ENCODE measurements around the gene UBA52. TPM values are rescaled to one million over a fixed set of nuclear protein-coding genes. Genes with fewer than 3 reads are reported as not detected.

UBA52 gene
- total RNA-seq, 4 donors from 2014 or later = 445 to 799 (median 753) TPM

- Histone ChIP-seq H3K4me3 (peak overlapping the region; percentile 18 to 69 (median 36)), H3K36me3 (no peaks in the 10 kb centered on the region), H3K27ac (no peak overlapping the region), H3K27me3 (peaks cover 30 to 100% (median 46%) of the 10 kb centered on the region in 4 donors), H3K9me3 (no peaks in the 10 kb centered on the region), H3K4me1 (peaks cover 32 to 45% (median 33%) of the 10 kb centered on the region in 3 donors)
- no peak for TF ChIP-seq CTCF (IDR thresholded peaks at IDR 0.05)
- no peak for TF ChIP-seq POLR2A (IDR thresholded peaks at IDR 0.05)
- intact Hi-C loops (cut with DNase I) = no loop called here
- no peak for DNase-seq
- WGBS, 2 donors = 3% methylated on average over 16 to 21 of the region's 30 CpGs
These were observed 40.6 kb downstream of the UBA52 start for GRCh38 chr19:18612051-18612771.

- 22 to 33% methylated on average over 5 to 6 of the region's 70 CpGs for WGBS, 2 donors
- H3K36me3 ChIP-seq = no peaks in the 10 kb centered on the region
- TF ChIP-seq POLR2A (IDR thresholded peaks at IDR 0.05) (no peak), CTCF (IDR thresholded peaks at IDR 0.05) (no peak)
- H3K9me3 ChIP-seq = no peaks in the 10 kb centered on the region
- no peak within 1 kb of the TSS for H3K27ac ChIP-seq
- intact Hi-C loops (cut with DNase I) = no loop called here
- peaks cover 30 to 100% (median 40%) of the 10 kb centered on the region in 4 donors for H3K27me3 ChIP-seq
- DNase-seq = no peak
- H3K4me3 ChIP-seq = peak within 1 kb of the TSS; percentile 18 to 69 (median 36)
- peaks cover 24 to 38% (median 26%) of the 10 kb centered on the region in 3 donors for H3K4me1 ChIP-seq
These were observed 41.3 kb downstream of the UBA52 start, which contains the start of gene TMEM59L for GRCh38 chr19:18612772-18613588. TMEM59L (plus strand) TSS chr19:18612870; CDS start chr19:18612959, 89 bp downstream.

- peaks cover 24 to 33% (median 25%) of the 10 kb centered on the region in 3 donors for H3K4me1 ChIP-seq
- H3K36me3 ChIP-seq = no peaks in the 10 kb centered on the region
- intact Hi-C loops (cut with DNase I) = no loop called here
- no peak for DNase-seq
- no peak overlapping the region for H3K4me3 ChIP-seq
- no peak for TF ChIP-seq POLR2A (IDR thresholded peaks at IDR 0.05)
- no peak for TF ChIP-seq CTCF (IDR thresholded peaks at IDR 0.05)
- no peaks in the 10 kb centered on the region for H3K9me3 ChIP-seq
- H3K27ac ChIP-seq = no peak overlapping the region
- WGBS, 2 donors = 43% methylated on average over 3 of the region's 23 CpGs; no CpG with 5 or more reads in 1 of the 2 donors
- H3K27me3 ChIP-seq = peaks cover 30 to 98% (median 37%) of the 10 kb centered on the region in 4 donors
These were observed 42.1 kb downstream of the UBA52 start for GRCh38 chr19:18613589-18614234.

- intact Hi-C loops (cut with DNase I) = no loop called here
- TF ChIP-seq CTCF (IDR thresholded peaks at IDR 0.05) = no peak
- TF ChIP-seq POLR2A (IDR thresholded peaks at IDR 0.05) = no peak
- Histone ChIP-seq H3K36me3 (no peaks in the 10 kb centered on the region), H3K4me3 (no peak overlapping the region), H3K9me3 (no peaks in the 10 kb centered on the region), H3K27ac (no peak overlapping the region), H3K4me1 (peaks cover 17 to 25% (median 19%) of the 10 kb centered on the region in 3 donors), H3K27me3 (peaks cover 14 to 91% (median 21%) of the 10 kb centered on the region in 4 donors)
- WGBS, 2 donors = 79 to 95% methylated on average over 3 of the region's 3 CpGs
- DNase-seq = no peak
These were observed 44.4 kb downstream of the UBA52 start for GRCh38 chr19:18616023-18616422.
